Smooth muscle cell (in vitro differentiated cells): ENCODE data around the gene ARSJ. TPM values are rescaled to one million over a fixed set of nuclear protein-coding genes. Genes with fewer than 3 reads are reported as not detected.

ENCODE experiments used
- DNase-seq: peaks from one replicate; lab custom pipeline; 2025; ENCODE audit not compliant: unreplicated experiment; lab: John Stamatoyannopoulos, UW
- H2AFZ ChIP-seq: fragments of 200-600 bp; sonication (generic); 2 replicates; pipeline ENCODE4 v1.6.0; 2016; ENCODE audit warnings: antibody characterized with exemption, low read depth, mild to moderate bottlenecking
- H3F3A ChIP-seq: fragments of 200-600 bp; sonication (generic); 2 replicates; pipeline ENCODE4 v1.6.0; 2017; ENCODE audit warnings: antibody characterized with exemption, low read depth
- H3K27ac ChIP-seq: fragments of 200-600 bp; sonication (generic); 2 replicates; pipeline ENCODE4 v1.5.1; 2016; ENCODE audit warnings: low read depth, mild to moderate bottlenecking
- H3K27me3 ChIP-seq: fragments of 200-600 bp; sonication (generic); 2 replicates; pipeline ENCODE4 v1.6.1; 2016; ENCODE audit warnings: low read depth, mild to moderate bottlenecking
- H3K36me3 ChIP-seq: fragments of 200-600 bp; sonication (generic); 2 replicates; pipeline ENCODE4 v1.5.1; 2016; ENCODE audit warnings: low read depth
- H3K4me1 ChIP-seq: fragments of 200-600 bp; sonication (generic); 2 replicates; pipeline ENCODE4 v1.5.1; 2016; ENCODE audit warnings: low read depth
- H3K4me2 ChIP-seq: fragments of 200-600 bp; sonication (generic); 2 replicates; pipeline ENCODE4 v1.6.0; 2016; ENCODE audit warnings: mild to moderate bottlenecking
- H3K4me3 ChIP-seq: fragments of 200-600 bp; sonication (generic); 2 replicates; pipeline ENCODE4 v1.5.1; 2016; ENCODE audit warnings: mild to moderate bottlenecking
- H3K79me2 ChIP-seq: fragments of 200-600 bp; sonication (generic); 2 replicates; pipeline ENCODE4 v1.6.0; 2016; ENCODE audit warnings: low read depth, mild to moderate bottlenecking
- H3K9ac ChIP-seq: fragments of 200-600 bp; sonication (generic); 2 replicates; pipeline ENCODE4 v1.6.0; 2016; ENCODE audit warnings: low read depth
- H3K9me3 ChIP-seq: fragments of 200-600 bp; sonication (generic); replicated peaks from 2 replicates; pipeline ENCODE4 v1.5.1; 2016; ENCODE audit warnings: low read depth
- H4K20me1 ChIP-seq: fragments of 200-600 bp; sonication (generic); 2 replicates; pipeline ENCODE4 v1.6.0; 2016; ENCODE audit warnings: low read depth
- WGBS: methylation state at CpG from one replicate; pipeline ENCODE4 v1.1.7; 2016; ENCODE audit warnings: low lambda C conversion rate; 5-methylcytosine and 5-hydroxymethylcytosine counted together
- polyA plus RNA-seq: library from polyadenylated mRNA; unstranded; fragments of >200 nt; fragmentation: Nextera tagmentation; extraction: Ambion mirVana; gene quantifications from 2 replicates; pipeline ENCODE4 v1.2.1, GENCODE V29; 2016
- total RNA-seq: library from RNA; depleted of rRNA; stranded (reverse); fragments of >200 nt; gene quantifications from 2 replicates; pipeline ENCODE4 v1.2.3, GENCODE V29; 2014
- TF ChIP-seq, protein P1 (sequence below): fragments of 200-600 bp; sonication (generic); IDR thresholded peaks from 2 replicates; pipeline ENCODE4 v1.5.1; 2017; ENCODE audit warnings: borderline replicate concordance, mild to moderate bottlenecking, antibody characterized with exemption; ENCODE audit not compliant: insufficient read depth, poor library complexity, severe bottlenecking

Gene ARSJ
- total and polyA plus RNA-seq, 2 experiments from 2014 or later = 7.9 to 8.8 TPM

DNA sequence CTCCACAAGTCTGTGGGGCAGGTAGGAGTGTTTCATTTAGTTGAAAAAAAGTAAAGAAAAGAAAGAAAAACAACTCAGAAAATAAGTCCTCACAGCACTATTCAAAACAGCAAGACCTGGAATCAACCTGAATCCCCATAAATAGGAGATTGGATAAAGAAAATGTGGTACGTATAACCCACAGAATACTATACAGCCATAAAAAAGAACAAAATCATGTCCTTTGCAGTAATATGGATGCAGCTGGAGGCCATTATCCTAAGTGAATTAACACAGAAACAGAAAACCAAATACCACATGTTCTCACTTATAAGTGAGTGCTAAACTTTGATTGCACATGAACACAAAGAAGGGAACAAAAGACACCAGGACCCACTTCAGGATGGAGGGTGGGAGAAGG, 71.9 kb downstream of the ARSJ start:
- H3K79me2 ChIP-seq = no peaks in the 10 kb centered on the region

DNA sequence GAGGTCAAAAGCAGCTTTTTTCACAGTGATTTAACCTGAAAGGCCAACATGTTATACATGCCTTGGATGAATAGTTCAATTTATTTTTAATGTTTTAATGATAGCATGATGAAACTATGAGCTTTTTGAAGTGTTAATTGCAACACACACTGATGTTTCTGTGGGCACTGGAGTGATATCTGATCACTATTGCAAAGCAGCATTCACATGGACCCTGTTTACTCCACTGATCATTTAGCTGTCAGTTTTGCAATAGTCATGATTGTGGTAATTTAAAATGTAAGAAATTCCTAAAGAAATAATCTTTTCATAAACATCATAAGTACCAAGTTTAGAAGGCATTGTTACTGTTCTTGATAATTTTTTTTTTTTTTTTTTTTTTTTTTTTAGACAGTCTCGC, 74.1 kb downstream of the ARSJ start:
- no peaks in the 10 kb centered on the region for H4K20me1 ChIP-seq
- no peaks in the 10 kb centered on the region for H3F3A ChIP-seq
- TF ChIP-seq, protein P1, sequence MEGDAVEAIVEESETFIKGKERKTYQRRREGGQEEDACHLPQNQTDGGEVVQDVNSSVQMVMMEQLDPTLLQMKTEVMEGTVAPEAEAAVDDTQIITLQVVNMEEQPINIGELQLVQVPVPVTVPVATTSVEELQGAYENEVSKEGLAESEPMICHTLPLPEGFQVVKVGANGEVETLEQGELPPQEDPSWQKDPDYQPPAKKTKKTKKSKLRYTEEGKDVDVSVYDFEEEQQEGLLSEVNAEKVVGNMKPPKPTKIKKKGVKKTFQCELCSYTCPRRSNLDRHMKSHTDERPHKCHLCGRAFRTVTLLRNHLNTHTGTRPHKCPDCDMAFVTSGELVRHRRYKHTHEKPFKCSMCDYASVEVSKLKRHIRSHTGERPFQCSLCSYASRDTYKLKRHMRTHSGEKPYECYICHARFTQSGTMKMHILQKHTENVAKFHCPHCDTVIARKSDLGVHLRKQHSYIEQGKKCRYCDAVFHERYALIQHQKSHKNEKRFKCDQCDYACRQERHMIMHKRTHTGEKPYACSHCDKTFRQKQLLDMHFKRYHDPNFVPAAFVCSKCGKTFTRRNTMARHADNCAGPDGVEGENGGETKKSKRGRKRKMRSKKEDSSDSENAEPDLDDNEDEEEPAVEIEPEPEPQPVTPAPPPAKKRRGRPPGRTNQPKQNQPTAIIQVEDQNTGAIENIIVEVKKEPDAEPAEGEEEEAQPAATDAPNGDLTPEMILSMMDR = no peak
- no peaks in the 10 kb centered on the region for H3K79me2 ChIP-seq
- H3K36me3 ChIP-seq = peaks cover 5% of the 10 kb centered on the region
- no peak overlapping the region for H3K4me2 ChIP-seq
- H3K27me3 ChIP-seq = no peaks in the 10 kb centered on the region
- DNase-seq = no peak
- H3K4me3 ChIP-seq = no peak overlapping the region
- 100% methylated on average over 1 of the region's 1 CpG for WGBS
- no peaks in the 10 kb centered on the region for H3K9me3 ChIP-seq
- H3K4me1 ChIP-seq = no peaks in the 10 kb centered on the region
- no peak overlapping the region for H3K27ac ChIP-seq
- no peak overlapping the region for H3K9ac ChIP-seq
- H2AFZ ChIP-seq = no peak overlapping the region

More for the DNA sequence above, 71.9 kb downstream of the ARSJ start:
- H3K4me2 ChIP-seq = no peak overlapping the region
- H3K27me3 ChIP-seq = no peaks in the 10 kb centered on the region
- WGBS = 96% methylated on average over 1 of the region's 1 CpG
- H2AFZ ChIP-seq = no peak overlapping the region
- no peak for DNase-seq
- no peak overlapping the region for H3K9ac ChIP-seq
- TF ChIP-seq, protein P1 = no peak
- no peaks in the 10 kb centered on the region for H4K20me1 ChIP-seq
- no peak overlapping the region for H3K27ac ChIP-seq
- H3K4me1 ChIP-seq = no peaks in the 10 kb centered on the region
- H3F3A ChIP-seq = no peaks in the 10 kb centered on the region
- H3K36me3 ChIP-seq = no peaks in the 10 kb centered on the region
- no peak overlapping the region for H3K4me3 ChIP-seq
- H3K9me3 ChIP-seq = no peaks in the 10 kb centered on the region

DNA sequence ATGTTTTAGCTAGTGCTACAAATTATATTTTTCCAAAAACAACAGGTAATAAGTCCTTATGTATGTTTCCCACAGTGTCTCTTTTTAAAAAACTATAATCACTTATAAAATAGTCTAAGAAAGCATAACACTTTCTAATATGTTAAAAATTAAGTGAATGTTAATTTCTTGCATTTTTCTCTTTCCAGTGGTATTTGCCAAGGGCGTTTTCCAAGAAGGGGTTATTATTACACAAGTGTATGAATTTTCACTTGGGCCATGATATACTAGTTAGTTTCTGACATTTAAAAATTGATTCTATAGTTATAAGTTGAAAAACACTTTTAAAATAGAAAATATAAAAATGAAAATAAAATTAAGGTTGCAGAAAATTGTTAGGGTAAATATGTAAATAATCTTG, 74.6 kb downstream of the ARSJ start:
- Histone ChIP-seq H3K9ac (no peak overlapping the region), H2AFZ (no peak overlapping the region), H3K36me3 (peaks cover 5% of the 10 kb centered on the region), H3K27me3 (no peaks in the 10 kb centered on the region), H3K79me2 (no peaks in the 10 kb centered on the region), H3K4me1 (no peaks in the 10 kb centered on the region), H3K4me3 (no peak overlapping the region), H3F3A (no peaks in the 10 kb centered on the region), H3K4me2 (no peak overlapping the region), H4K20me1 (no peaks in the 10 kb centered on the region), H3K27ac (no peak overlapping the region), H3K9me3 (no peaks in the 10 kb centered on the region)
- TF ChIP-seq, protein P1 = no peak
- DNase-seq = no peak
- 94% methylated on average over 1 of the region's 1 CpG for WGBS

DNA sequence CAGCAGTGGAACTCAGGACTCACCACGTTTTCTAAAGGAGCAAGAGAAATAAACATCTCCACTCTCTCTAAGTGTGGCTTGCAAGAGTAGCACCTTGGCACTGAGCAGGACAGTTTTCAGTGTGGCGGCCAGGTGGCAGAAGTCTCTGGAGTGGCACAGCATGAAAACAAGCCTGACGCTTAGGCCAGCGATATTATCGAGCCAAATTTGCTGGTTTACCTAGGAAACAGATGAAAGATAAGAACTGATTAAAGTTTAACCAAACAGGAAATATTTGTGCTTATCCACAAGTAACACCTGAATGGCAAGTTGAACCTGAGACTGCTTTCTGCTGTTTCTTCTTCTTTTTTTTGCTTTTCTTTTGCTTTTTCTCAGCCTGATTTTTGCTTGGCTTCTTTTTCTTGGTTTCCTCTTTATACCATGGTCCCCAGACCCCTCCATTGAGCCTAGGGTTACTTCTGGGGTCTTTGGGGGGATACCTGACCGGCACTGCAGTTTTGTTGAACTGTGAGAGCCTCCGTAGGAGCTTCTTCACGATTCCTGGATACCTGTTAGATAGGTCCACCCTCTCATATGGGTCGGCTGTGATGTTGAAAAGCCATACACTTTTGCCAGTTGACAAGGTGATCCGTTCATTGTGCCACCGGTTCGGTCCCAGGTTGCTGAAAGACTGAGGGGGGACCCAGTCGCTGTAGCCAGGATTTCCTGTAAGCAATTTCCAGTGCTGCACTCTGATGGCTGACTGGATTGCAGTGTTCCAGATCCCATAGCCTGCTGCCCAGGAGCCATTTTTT, 77.3 kb downstream of the ARSJ start:
- H3K4me2 ChIP-seq = no peak overlapping the region
- H2AFZ ChIP-seq = no peak overlapping the region
- no peak for DNase-seq
- no peaks in the 10 kb centered on the region for H3K9me3 ChIP-seq
- no peak overlapping the region for H3K27ac ChIP-seq
- 94% methylated on average over 13 of the region's 13 CpGs for whole genome bisulfite sequencing
- no peaks in the 10 kb centered on the region for H3K27me3 ChIP-seq
- no peaks in the 10 kb centered on the region for H3K79me2 ChIP-seq
- H3F3A ChIP-seq = no peaks in the 10 kb centered on the region
- no peaks in the 10 kb centered on the region for H3K4me1 ChIP-seq
- H3K4me3 ChIP-seq = no peak overlapping the region
- peaks cover 5% of the 10 kb centered on the region for H3K36me3 ChIP-seq
- TF ChIP-seq, protein P1 = no peak
- H3K9ac ChIP-seq = no peak overlapping the region
- H4K20me1 ChIP-seq = no peaks in the 10 kb centered on the region
